Astrocyte (in vitro differentiated cells and primary cell): ENCODE results near the gene MEX3C.

Source experiments
- CTCF ChIP-seq: IDR thresholded peaks from 2 replicates; pipeline ENCODE4 v1.5.1; 2011; ENCODE audit warnings: low read depth, mild to moderate bottlenecking, inconsistent platforms, low read length, moderate library complexity; ENCODE audit not compliant: insufficient read depth
- EZH2 ChIP-seq: IDR thresholded peaks from 2 replicates; pipeline ENCODE4 v1.6.1; 2012; ENCODE audit warnings: mild to moderate bottlenecking, low read length, inconsistent platforms; ENCODE audit not compliant: insufficient read depth

- no peak for TF ChIP-seq EZH2
- no peak for TF ChIP-seq CTCF
Observed at GRCh38 chr18:51227660-51228059, 30.2 kb upstream of the MEX3C start.
